HEK293T (cell line): ENCODE results near the gene AXIN2.
A peak's percentile ranks its signal among the peaks of the same experiment; 100 is the strongest.
"Not testable (repeated sequence)": the region's sequence is repeated elsewhere in the genome, so short reads cannot be mapped to it uniquely, and the experiment has no call there.

Experiments used
- CTCF ChIA-PET: fragments of 350-600 bp; formaldehyde crosslinking; extraction: SDS; loops from one replicate; lab custom pipeline; 2021; ENCODE audit warnings: antibody characterized with exemption, inconsistent platforms; lab: Yijun Ruan, JAX
- POLR2A ChIA-PET: fragments of 350-600 bp; formaldehyde crosslinking; extraction: SDS; loops from one replicate; lab custom pipeline; 2020; ENCODE audit warnings: antibody characterized with exemption, inconsistent platforms; lab: Yijun Ruan, JAX
- DNase-seq: peaks from one replicate; pipeline ENCODE4 v3.0.0; 2012; ENCODE audit warnings: mixed read lengths; ENCODE audit errors: extremely low spot score
- ARNT ChIP-seq: fragments of 450-650 bp; IDR thresholded peaks from 2 replicates; pipeline ENCODE4 v1.6.1; 2017; ENCODE audit warnings: mild to moderate bottlenecking
- BHLHE40 ChIP-seq: fragments of 450-650 bp; IDR thresholded peaks from 2 replicates; pipeline ENCODE4 v1.6.1; 2016; ENCODE audit warnings: mild to moderate bottlenecking, moderate library complexity, borderline replicate concordance
- CTBP1 ChIP-seq: fragments of 450-650 bp; IDR thresholded peaks from 2 replicates; pipeline ENCODE4 v1.6.1; 2016; ENCODE audit warnings: borderline replicate concordance
- ELF4 ChIP-seq: fragments of 450-650 bp; IDR thresholded peaks from 2 replicates; pipeline ENCODE4 v1.6.1; 2017; ENCODE audit warnings: antibody characterized with exemption
- FOXA1 ChIP-seq: fragments of 450-650 bp; IDR thresholded peaks from 2 replicates; pipeline ENCODE4 v1.6.1; 2016; ENCODE audit warnings: mild to moderate bottlenecking
- FOXK2 ChIP-seq: fragments of 450-650 bp; IDR thresholded peaks from 2 replicates; pipeline ENCODE4 v1.6.1; 2016; ENCODE audit warnings: mild to moderate bottlenecking
- FOXM1 ChIP-seq: fragments of 450-650 bp; IDR thresholded peaks from 2 replicates; pipeline ENCODE4 v1.6.1; 2017; ENCODE audit warnings: mild to moderate bottlenecking, borderline replicate concordance
- HDGF ChIP-seq: fragments of 450-650 bp; IDR thresholded peaks from 2 replicates; pipeline ENCODE4 v1.6.1; 2017; ENCODE audit warnings: antibody characterized with exemption, borderline replicate concordance
- L3MBTL2 ChIP-seq: fragments of 450-650 bp; conservative IDR thresholded peaks from 2 replicates; pipeline ENCODE4 v1.6.1; 2016; ENCODE audit warnings: mild to moderate bottlenecking
- LEF1 ChIP-seq: fragments of 450-650 bp; IDR thresholded peaks from 2 replicates; pipeline ENCODE4 v1.6.1; 2017; ENCODE audit warnings: mild to moderate bottlenecking, borderline replicate concordance
- NFRKB ChIP-seq: fragments of 450-650 bp; IDR thresholded peaks from 2 replicates; pipeline ENCODE4 v1.6.1; 2016; ENCODE audit warnings: mild to moderate bottlenecking, moderate library complexity
- SP1 ChIP-seq: fragments of 450-650 bp; IDR thresholded peaks from 2 replicates; pipeline ENCODE4 v1.6.1; 2017
- SUZ12 ChIP-seq: fragments of 450-650 bp; IDR thresholded peaks from 2 replicates; pipeline ENCODE4 v1.6.1; 2016; ENCODE audit warnings: mild to moderate bottlenecking
- TARDBP ChIP-seq: fragments of 450-650 bp; IDR thresholded peaks from 2 replicates; pipeline ENCODE4 v1.6.1; 2016
- ZNF384 ChIP-seq: fragments of 450-650 bp; IDR thresholded peaks from 2 replicates; pipeline ENCODE4 v1.6.1; 2016
- TF ChIP-seq, protein P1 (sequence below): fragments of 450-650 bp; IDR thresholded peaks from 2 replicates; pipeline ENCODE4 v1.6.1; 2016

AXIN2 gene

DNA sequence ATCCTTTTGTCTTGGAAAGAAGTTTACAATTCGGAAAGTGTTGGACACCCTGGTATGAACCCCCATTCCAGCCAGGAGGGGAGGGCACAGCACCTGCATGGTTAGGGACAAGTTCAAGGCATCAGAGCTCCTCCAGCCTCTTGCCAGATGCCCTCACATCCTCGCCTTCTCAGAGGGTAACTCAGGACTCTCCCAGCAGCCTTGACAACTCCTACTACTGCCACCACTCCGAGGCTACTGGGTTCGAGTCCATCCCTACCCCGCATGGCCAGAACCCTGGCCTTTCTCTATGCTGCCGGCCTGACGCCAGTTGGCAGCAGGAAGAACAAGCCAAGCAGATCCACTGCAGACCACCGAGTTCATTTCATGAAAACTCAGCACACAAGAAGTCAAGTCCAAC lies 34.1 kb downstream of the AXIN2 start:
- POLR2A ChIA-PET = no interaction called here
- DNase-seq = no peak
- TF ChIP-seq HDGF (no peak), TARDBP (no peak), LEF1 (no peak), SUZ12 (no peak), FOXK2 (no peak), BHLHE40 (no peak), ARNT (no peak), FOXM1 (no peak), CTBP1 (no peak), ZNF384 (no peak), L3MBTL2 (no peak), ELF4 (no peak)
- TF ChIP-seq, protein P1, sequence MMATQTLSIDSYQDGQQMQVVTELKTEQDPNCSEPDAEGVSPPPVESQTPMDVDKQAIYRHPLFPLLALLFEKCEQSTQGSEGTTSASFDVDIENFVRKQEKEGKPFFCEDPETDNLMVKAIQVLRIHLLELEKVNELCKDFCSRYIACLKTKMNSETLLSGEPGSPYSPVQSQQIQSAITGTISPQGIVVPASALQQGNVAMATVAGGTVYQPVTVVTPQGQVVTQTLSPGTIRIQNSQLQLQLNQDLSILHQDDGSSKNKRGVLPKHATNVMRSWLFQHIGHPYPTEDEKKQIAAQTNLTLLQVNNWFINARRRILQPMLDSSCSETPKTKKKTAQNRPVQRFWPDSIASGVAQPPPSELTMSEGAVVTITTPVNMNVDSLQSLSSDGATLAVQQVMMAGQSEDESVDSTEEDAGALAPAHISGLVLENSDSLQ = no peak
- CTCF ChIA-PET = no interaction called here

- POLR2A ChIA-PET = not testable (repeated sequence)
Measured at GRCh38 chr17:65526854-65527253, 34.6 kb downstream of the AXIN2 start.

DNA sequence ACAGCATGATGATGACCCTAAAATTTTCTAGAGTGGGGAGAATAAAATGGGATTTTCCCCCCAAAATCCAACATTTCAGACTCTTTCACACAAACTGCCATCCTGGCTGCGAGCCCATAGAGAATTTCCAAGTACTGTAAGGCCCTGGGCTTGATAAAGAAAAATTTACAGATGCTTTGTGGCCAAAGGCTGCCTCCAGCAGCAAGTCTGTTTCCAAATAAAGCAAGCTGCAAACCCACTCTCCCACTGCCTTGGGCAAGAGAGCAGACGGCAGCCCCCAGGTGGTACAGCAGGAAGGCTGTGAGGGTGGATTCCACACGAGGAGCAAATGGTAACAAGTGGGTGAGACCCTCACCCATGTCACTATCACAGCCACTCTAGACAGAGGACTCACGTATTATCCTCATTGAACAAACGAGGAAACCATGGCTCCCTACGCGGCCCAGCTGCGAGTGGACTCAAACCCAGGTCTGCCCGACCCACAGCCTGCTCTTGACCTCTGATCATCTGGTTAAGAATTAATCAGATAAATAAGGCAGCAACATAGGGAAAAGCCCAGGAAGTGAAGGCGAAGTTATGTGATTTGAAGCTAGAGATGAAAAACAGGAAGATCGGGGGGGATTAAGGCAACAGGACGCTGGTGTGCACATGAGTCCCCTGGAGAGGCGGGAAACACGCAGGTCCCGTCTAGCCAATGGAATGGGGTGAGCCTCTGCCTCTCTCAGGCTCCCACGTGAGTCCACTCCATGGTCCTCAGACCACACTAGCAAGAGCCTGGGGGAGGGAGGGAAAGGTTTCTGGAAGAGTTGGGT lies 37.4 kb downstream of the AXIN2 start:
- CTCF ChIA-PET = no interaction called here
- no peak for DNase-seq
- TF ChIP-seq L3MBTL2 (peak; percentile 51), ARNT (no peak)
- POLR2A ChIA-PET = no interaction called here

More at GRCh38 chr17:65526854-65527253, 34.6 kb downstream of the AXIN2 start:
- DNase-seq, CTCF ChIA-PET: not testable (repeated sequence)

DNA sequence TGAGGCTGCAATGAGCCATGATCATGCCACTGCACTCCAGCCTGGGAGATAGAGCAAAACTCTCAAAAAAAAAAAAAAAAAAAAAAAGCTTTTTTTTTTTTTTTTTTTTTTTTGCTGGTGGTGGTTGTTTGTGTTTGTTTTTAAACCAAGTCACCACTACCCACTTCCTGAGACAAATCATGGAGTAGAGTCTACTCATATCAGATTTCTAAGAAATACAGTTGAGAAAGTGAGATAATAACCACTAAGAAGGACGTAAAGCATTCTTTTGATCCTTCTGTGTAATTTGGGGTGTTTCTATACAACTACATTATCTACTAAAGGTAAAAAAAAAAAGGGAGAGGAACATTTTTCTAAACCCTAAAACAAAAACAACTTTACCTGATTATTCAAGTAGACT lies 38.0 kb downstream of the AXIN2 start:
- CTCF ChIA-PET = no interaction called here
- POLR2A ChIA-PET = no interaction called here

DNA sequence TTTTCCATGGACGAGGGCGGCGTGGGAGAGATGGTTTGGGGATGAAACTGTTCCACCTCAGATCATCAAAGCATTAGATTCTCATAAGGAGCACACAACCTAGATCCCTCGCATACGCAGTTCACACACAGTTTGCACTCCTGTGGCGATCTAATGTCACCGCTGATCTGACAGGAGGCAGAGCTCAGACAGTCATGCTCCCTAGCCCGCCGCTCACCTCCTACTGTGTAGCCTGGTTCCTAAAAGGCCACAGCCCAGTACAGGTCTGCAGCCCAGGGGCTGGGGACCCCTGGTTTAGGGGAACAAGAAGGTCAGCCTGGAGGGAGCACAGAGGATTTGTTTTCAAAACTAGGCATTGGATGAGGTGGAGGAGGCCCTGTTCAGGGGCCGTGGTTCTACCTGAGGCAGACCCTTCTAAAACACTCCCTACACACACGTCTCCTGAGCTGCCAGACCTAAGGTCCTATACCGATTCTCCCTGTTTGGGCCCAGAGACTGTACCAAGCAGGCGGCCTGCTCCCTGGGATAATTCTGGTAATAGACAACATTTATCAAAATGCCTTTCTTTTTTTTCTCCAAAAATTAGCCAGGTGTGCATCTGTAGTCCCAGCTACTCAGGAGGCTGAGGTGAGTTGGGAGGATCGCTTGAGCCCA lies 38.6 kb downstream of the AXIN2 start:
- DNase-seq = no peak
- TF ChIP-seq HDGF = no peak
- no peak for TF ChIP-seq TARDBP
- TF ChIP-seq CTBP1 = no peak
- no peak for TF ChIP-seq BHLHE40
- TF ChIP-seq FOXK2 = no peak
- TF ChIP-seq L3MBTL2 = no peak
- TF ChIP-seq NFRKB = no peak
- TF ChIP-seq ZNF384 = no peak
- no peak for TF ChIP-seq FOXM1
- TF ChIP-seq SP1 = no peak
- no peak for TF ChIP-seq SUZ12
- no peak for TF ChIP-seq ELF4
- TF ChIP-seq ARNT = no peak
- CTCF ChIA-PET = interaction anchor here (0.7 kb wide), 1 partner anchor 267 kb away, joined by 3 read pairs; no protein-coding TSS in a partner anchor
- POLR2A ChIA-PET = no interaction called here

More for the DNA sequence above, 38.0 kb downstream of the AXIN2 start:
- TF ChIP-seq ELF4 = no peak
- no peak for TF ChIP-seq L3MBTL2
- TF ChIP-seq FOXM1 = no peak
- TF ChIP-seq, protein P1 = no peak
- no peak for TF ChIP-seq SUZ12
- TF ChIP-seq HDGF = no peak
- 0 out of 2 replicates have a peak, but pooled peaks have one; percentile 14 for TF ChIP-seq ZNF384
- DNase-seq = no peak

- POLR2A ChIA-PET = no interaction called here
- CTCF ChIA-PET = no interaction called here
- no peak for DNase-seq
- TF ChIP-seq TARDBP (no peak), L3MBTL2 (no peak), BHLHE40 (no peak), FOXK2 (no peak), CTBP1 (no peak), SP1 (no peak), ARNT (no peak)
- TF ChIP-seq, protein P1 = no peak
Measured at GRCh38 chr17:65519462-65519861, 42.0 kb downstream of the AXIN2 start.

GRCh38 chr17:65518256-65518655 lies 43.2 kb downstream of the AXIN2 start:
- TF ChIP-seq CTBP1 (no peak), BHLHE40 (no peak), FOXA1 (no peak), ELF4 (no peak), FOXM1 (no peak), ZNF384 (no peak), LEF1 (no peak), SUZ12 (no peak), NFRKB (no peak), SP1 (no peak), L3MBTL2 (no peak), TARDBP (no peak)
- TF ChIP-seq, protein P1 = no peak
- ChIA-PET POLR2A (no interaction called here), CTCF (no interaction called here)

More at GRCh38 chr17:65518256-65518655, 43.2 kb downstream of the AXIN2 start:
- DNase-seq = no peak
